Left ventricle myocardium superior (tissue), 1 donor: Measurements from ENCODE around the gene OR7C1. TPM values are rescaled to one million over a fixed set of nuclear protein-coding genes. Genes with fewer than 3 reads are reported as not detected.
"Not testable (repeated sequence)": the region's sequence is repeated elsewhere in the genome, so short reads cannot be mapped to it uniquely, and the experiment has no call there.

Experiments
- ATAC-seq: fragments of 200-7000 bp; cut with Tn5 transposase; one replicate; pipeline ENCODE4 v1.9.1; 2020; ENCODE audit warnings: mild to moderate bottlenecking, moderate library complexity
- DNase-seq: peaks from one replicate; pipeline ENCODE4 v3.0.0-alpha.2; 2020
- intact Hi-C: fragments of 100-400 bp; cut with micrococcal nuclease; formaldehyde crosslinking; loops from one replicate; pipeline ENCODE4 v1.11.0; 2022
- total RNA-seq: library from RNA; stranded (reverse); fragmentation: NEBNext Ultra II Directional; extraction: Animal tissue kit (Norgen Biotek cat#: 25700); gene quantifications from one replicate; pipeline ENCODE4 v1.2.1, GENCODE V29; 2021
- donor health status: DM: no; HTN: yes; CAD: no; lungs with severe emphysema.

The OR7C1 gene
- total RNA-seq, 1 donor from 2014 or later: not detected

DNA sequence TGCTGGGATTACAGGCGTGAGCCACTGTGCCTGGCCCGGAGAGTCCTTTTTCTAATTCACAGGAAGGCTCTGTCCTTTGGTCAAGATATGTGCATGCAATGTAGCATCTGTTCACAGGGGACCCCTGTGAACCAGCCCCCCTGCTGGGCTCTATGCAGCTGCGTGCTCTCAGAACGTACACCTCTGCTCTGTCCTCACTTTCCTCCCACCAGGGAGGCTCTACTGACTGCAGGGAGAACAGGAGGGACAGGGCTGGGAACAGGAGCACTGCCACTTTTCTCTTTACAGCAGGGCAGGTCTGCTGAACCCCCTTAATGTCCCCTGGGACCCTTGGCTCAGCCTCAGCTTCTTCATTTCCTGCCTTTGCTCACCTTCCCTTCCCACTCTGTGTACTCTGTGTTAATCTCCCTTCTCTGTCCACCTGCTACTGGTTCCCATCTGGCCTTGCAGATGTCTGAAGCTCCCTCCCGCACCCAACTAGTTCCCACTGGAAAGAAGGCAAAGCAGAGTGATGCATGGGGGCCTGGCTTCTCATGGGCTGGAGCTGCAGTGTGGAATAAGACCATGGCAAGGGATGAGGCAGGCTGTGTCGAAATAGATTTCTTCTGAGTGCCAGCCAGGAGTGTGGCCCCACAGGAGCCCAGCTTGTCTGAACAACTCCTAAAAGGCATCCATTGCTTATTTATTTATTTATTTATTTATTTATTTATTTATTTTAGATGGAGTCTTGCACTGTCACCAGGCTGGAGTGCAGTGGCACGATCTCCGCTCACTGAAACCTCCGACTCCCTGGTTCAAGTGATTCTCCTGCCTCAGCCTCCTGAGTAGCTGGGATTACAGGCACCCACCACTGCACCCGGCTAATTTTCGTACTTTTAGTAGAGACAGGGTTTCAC, 63.8 kb downstream of the OR7C1 start:
- intact Hi-C loops: no loop called here
- no peak for ATAC-seq
- no peak for DNase-seq

GRCh38 chr19:14770136-14770535, 64.8 kb downstream of the OR7C1 start:
- intact Hi-C loops: no loop called here
- ATAC-seq: no peak
- DNase-seq: no peak

DNA sequence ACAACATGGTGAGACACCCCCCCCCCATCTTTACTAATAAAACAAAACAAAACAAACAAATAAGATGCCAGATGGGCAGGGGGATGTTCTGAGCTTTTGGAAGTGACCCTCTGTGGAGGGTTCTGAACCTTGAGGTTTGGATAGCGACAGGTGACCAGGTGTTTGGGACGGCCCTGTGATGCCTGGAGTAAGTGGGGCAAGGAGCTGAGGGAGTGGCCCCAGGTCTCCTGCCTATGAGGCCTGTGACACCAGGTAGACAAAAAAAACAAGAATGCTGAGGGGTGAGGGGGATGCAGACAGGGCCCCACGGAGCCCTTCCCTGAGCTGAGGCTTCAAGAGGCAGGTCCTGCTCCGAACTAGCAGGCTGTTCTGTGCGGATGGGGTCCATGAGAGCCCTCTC, 65.8 kb downstream of the OR7C1 start:
- DNase-seq (no peak), ATAC-seq (no peak)
- intact Hi-C loops: no loop called here

GRCh38 chr19:14768001-14768400, 67.0 kb downstream of the OR7C1 start:
- DNase-seq (no peak), ATAC-seq (no peak)
- intact Hi-C loops: no loop called here

GRCh38 chr19:14767466-14767971, 67.5 kb downstream of the OR7C1 start:
- no peak for DNase-seq
- ATAC-seq: no peak
- intact Hi-C loops: no loop called here

DNA sequence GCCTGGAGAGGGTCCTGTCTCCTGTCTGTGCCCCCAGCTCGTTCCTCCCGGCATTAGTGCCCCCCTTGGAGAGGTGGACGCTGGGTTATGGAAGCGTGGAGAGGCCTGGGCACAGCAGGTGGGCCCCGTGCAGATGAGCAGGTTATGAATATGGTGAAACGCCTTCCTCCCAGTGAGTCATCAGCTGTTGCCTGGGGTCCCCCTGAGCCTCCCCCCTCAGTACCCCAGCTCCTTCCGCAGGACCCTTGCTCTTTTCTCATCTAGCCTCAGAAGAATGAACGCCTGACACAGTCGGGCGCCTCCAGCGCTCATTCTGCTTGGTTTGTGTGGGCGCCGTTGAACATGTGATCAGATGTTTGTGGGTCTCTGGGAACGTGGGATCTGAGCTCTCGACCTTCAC, 69.1 kb downstream of the OR7C1 start:
- DNase-seq, ATAC-seq, intact Hi-C loops: not testable (repeated sequence)

- DNase-seq, intact Hi-C loops, ATAC-seq: not testable (repeated sequence)
These were observed 69.6 kb downstream of the OR7C1 start for GRCh38 chr19:14765403-14765802.

DNA sequence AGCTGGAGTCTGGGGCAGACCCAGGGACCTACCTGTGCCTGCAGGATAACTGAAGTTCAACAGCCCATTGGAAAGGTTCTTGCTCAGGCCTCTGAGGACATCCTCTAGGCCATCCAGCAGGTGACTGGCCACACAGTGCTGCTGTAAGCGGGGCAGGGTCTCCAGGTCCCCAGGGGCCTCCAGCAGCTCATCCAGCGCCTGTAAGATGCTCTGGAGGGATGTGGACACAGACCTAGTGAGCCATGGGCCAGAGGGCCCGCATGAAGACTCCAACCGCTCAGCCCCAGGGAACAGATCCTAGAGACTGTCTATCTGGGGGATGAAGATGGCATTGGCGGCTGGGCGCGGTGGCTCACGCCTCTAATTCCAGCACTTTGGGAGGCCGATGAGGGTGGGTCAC, 70.6 kb downstream of the OR7C1 start:
- DNase-seq (no peak), ATAC-seq (no peak)
- intact Hi-C loops: no loop called here

- DNase-seq (no peak), ATAC-seq (no peak)
- intact Hi-C loops: no loop called here
These were observed 71.4 kb downstream of the OR7C1 start for GRCh38 chr19:14763497-14764145.

DNA sequence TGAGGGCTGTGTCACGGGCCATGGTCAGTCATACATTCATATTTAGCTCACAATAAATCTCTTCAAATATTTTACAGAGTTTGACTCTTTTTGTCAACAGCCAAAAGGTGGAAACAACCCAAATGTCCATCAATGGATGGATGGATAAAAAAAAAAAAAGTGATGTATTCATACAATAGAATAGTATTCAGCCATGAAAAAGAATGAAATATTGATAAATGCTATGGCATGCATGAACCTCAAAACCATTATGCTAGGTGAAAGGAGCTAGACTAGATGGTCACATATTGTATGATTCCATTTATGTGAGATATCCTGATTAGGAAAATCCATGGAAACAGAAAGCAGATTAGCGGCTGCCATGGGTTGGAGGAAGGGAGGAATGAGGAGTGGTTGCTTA, 72.9 kb downstream of the OR7C1 start:
- intact Hi-C loops: no loop called here
- ATAC-seq: no peak

DNA sequence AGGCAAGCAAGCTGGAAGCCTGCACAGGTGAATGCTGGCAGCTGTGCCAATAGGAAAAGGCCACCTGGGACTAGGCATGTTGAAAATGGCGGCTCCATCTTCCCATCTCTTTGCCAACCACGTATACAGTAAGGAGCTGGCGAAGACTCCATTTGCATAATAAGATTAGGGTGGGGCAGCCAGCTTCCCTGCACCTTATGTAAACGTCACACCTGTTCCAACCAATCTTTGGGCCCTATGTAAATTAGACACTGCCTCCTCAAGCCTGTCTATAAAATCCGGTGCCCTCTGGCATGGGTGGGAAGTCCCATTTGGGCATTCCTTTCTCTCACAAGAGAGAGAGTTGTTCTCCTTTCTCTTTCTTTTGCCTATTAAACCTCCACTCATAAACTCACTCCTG, 73.4 kb downstream of the OR7C1 start:
- ATAC-seq (no peak), DNase-seq (no peak)
- intact Hi-C loops: no loop called here

More for the DNA sequence above, 72.9 kb downstream of the OR7C1 start:
- no peak for DNase-seq

GRCh38 chr19:14758816-14759215, 76.2 kb downstream of the OR7C1 start:
- ATAC-seq (no peak), DNase-seq (no peak)
- intact Hi-C loops: no loop called here

- intact Hi-C loops: no loop called here
- ATAC-seq: no peak
- DNase-seq: no peak
These were observed 86.4 kb downstream of the OR7C1 start for GRCh38 chr19:14748601-14749000.

Other genes with a start within 250 kb of the OR7C1 start
- not detected for gene ADGRE3, start 160.3 kb downstream of the OR7C1 start, total RNA-seq
- 7.3 TPM for gene ZNF333, start 145.1 kb downstream of the OR7C1 start, total RNA-seq
- 0.72 TPM for gene ADGRE2, start 56.6 kb downstream of the OR7C1 start, total RNA-seq
- not detected for gene OR7A5, start within 50 bp of the OR7C1 start, total RNA-seq
- gene OR7A10, start 13.7 kb upstream of the OR7C1 start, total RNA-seq: not detected
- not detected for gene OR7A17, start 50.9 kb upstream of the OR7C1 start, total RNA-seq
- not detected for gene OR7C2, start 106.3 kb upstream of the OR7C1 start, total RNA-seq
- gene SLC1A6, start 144.7 kb upstream of the OR7C1 start, total RNA-seq: not detected
- gene CASP14, start 214.3 kb upstream of the OR7C1 start, total RNA-seq: not detected
- not detected for gene OR1I1, start 247.0 kb upstream of the OR7C1 start, total RNA-seq